HL-60 (cell line): ENCODE results near the gene BPTF.
"Not testable (repeated sequence)": the region's sequence is repeated elsewhere in the genome, so short reads cannot be mapped to it uniquely, and the experiment has no call there.

Experiments
- POLR2AphosphoS5 ChIP-seq: IDR thresholded peaks from 2 replicates; pipeline ENCODE4 v1.6.1; 2012; ENCODE audit warnings: low read depth
- TF ChIP-seq, protein P1 (sequence below): IDR thresholded peaks from one replicate; pipeline ENCODE4 v1.5.1; 2011; ENCODE audit warnings: low read length, control low read depth, inconsistent platforms; ENCODE audit not compliant: insufficient read depth

DNA sequence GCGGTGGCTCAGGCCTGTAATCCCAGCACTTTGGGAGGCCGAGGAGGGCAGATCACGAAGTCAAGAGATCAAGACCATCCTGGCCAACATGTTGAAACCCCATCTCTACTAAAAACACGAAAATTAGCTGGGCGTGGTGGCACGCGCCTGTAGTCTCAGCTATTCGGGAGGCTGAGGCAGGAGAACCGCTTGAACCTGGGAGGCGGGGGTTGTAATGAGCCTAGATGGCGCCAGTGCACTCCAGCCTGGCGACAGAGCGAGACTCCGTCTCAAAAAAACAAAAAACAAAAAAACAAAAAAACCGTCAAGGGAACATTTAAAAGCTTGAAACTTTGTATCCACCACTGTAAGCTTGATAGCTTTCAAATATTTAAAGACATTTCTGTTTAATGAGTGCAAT is 197.2 kb downstream of the BPTF start:
- TF ChIP-seq, protein P1, sequence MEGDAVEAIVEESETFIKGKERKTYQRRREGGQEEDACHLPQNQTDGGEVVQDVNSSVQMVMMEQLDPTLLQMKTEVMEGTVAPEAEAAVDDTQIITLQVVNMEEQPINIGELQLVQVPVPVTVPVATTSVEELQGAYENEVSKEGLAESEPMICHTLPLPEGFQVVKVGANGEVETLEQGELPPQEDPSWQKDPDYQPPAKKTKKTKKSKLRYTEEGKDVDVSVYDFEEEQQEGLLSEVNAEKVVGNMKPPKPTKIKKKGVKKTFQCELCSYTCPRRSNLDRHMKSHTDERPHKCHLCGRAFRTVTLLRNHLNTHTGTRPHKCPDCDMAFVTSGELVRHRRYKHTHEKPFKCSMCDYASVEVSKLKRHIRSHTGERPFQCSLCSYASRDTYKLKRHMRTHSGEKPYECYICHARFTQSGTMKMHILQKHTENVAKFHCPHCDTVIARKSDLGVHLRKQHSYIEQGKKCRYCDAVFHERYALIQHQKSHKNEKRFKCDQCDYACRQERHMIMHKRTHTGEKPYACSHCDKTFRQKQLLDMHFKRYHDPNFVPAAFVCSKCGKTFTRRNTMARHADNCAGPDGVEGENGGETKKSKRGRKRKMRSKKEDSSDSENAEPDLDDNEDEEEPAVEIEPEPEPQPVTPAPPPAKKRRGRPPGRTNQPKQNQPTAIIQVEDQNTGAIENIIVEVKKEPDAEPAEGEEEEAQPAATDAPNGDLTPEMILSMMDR, result not testable (repeated sequence)
- not testable (repeated sequence) for TF ChIP-seq POLR2AphosphoS5
